COLO668 (cell line): ENCODE measurements around the gene ROMO1.
"Not testable (repeated sequence)": the region's sequence is repeated elsewhere in the genome, so short reads cannot be mapped to it uniquely, and the experiment has no call there.

Source experiments
- DNase-seq: peaks from one replicate; lab custom pipeline; 2025; ENCODE audit not compliant: unreplicated experiment; lab: John Stamatoyannopoulos, UW

The ROMO1 gene

DNA sequence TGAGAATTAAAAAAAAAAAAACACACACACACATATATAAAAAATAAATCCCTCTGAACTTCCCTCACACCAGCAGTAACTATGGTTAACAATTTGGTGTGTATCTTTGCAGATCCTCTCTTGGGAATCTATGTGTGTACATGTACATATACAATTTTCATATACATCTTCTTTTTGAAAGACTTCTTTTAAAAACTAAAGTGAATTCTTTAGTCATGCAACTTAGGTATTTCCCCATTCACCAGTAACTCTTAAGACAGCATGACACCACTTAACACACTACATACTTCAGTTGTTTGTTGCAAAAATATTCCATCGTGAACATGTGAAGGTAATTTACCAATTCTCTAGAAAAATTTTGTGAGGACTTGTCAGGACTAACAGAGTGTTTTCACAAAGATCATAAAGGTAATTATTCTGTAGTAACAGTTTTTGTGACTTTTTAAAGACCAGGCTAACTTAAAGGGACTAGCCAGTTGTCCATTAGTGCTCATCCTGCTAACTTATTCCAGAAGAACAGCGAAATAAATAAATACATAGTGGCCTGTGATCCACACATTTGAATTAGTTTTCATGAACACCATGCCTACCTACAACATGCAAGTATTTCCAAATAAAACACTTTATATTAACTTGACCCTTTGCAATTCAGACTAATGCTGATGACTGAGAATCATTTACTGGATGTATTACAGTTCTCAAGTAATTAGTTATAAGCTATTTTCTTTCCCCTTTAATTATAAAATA lies 30.8 kb downstream of the ROMO1 start:
- no peak for DNase-seq

DNA sequence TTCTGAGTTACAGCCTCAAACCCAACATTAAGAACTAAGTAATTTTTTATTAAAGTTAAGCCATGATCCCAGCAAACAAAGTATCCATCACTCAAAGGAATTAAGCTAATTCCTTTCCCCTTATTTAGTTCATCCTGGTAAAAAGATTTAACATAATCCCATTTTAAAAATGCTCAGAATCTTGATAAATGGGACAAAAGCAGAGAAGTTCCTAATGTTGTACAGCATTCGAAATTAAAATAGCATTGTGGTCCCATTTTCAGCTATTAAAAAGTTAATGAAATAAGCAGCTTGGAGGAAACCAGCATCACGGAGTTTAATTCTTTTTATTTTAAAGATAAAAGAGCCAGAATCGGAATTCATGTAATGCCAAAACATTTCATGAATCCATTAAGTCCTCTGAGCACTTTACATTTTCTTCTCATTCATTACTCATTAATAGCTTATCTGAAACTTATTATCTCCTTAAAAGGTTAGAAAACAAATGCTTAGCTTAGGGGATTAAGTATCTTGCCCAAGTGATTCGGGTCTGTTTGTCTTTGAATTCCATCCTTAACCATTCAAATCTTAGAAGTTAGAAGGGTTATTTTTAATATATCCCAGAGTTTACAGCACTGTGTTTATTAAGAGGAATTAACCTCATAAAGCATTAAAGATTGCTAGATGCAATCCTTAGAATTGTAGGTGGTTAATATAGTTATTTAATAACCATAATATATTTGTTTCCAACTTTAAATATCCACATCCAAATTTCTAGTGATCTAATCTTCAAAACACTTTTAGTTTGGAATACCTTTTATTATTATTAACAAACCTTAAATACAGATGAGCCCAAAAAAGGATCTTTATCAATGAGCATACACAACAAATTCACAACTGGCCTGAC lies 31.6 kb downstream of the ROMO1 start:
- DNase-seq: no peak

DNA sequence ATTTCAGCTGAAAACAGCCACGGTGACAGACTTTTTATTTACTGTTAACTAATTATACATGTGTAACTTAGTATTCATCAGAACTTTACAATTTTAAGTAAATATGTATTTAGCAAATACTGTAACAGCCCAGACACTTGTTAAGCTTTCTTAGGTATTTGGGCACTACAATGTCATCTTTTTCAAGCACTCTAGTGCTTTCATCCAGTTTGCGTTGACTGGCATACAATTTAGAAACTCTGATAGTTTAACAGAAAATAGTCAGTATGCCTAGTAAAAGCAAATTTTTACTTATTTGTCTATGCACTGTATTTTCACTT lies 32.2 kb downstream of the ROMO1 start:
- DNase-seq: no peak

DNA sequence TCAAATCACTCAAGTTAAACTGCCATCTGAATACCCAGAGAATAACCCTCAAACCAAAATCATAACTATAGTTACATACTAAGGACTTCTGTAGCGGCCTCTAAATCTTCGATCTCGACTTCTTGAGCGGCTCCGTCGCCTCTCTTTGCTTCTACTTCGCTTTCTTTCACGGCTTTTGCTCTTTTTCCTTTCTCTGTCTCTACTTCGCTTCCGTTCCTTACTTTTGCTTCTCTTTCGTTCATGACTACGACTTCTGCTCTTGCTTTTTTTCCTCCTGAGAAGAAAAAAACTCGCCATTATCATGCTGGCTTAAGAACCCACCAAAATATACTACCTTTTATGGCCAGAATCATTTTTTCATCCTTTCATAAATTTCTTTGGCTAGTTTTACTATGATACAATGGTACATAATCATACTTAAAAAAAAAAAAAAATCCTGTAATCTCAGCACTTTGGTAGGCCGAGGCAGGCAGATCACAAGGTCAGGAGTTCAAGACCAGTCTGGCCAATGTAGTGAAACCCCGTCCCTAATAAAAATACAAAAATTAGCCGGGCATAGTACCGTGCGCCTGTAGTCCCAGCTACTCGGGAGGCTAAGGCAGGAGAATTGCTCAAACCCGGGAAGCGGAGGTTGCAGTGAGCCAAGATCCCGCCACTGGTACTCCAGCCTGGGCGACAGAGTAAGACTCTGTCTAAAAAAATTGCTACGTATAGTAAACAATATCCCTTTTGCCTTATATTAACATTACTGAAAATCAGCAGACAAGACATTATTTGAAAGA lies 32.8 kb downstream of the ROMO1 start:
- no peak for DNase-seq

DNA sequence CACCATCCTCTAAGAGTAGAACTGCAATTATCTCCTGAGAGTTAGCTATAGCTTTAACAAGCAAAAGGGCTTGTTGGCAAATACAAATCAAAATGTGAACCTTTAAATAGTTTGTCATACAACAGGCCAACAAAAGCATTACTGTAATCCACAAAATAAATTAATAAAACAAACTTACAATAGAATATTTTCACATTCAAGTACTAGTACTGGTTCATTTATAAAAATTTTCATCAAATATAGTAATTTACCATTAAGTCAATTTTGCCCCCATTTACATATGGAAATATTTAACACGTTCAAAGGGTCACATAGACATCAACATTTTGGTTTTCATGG lies 33.4 kb downstream of the ROMO1 start:
- no peak for DNase-seq

DNA sequence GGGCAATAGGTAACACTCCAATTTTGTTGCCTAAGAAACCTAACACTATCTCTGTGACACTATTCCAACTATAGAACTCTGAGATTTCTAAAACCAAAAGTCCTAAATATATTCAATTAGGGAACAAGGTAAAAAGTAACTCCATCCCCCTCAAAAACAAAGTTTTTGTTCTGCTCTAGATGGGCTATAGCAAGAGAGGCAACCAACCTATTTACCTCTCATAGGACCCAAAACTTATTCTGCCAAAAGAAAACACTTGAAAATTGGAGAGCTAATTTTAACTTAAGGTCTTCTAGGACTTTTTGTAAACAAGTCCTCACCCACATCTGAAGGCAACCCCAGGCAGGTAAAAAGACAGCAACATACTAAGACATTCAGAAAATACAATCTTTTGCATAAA lies 35.2 kb downstream of the ROMO1 start:
- DNase-seq: no peak

DNA sequence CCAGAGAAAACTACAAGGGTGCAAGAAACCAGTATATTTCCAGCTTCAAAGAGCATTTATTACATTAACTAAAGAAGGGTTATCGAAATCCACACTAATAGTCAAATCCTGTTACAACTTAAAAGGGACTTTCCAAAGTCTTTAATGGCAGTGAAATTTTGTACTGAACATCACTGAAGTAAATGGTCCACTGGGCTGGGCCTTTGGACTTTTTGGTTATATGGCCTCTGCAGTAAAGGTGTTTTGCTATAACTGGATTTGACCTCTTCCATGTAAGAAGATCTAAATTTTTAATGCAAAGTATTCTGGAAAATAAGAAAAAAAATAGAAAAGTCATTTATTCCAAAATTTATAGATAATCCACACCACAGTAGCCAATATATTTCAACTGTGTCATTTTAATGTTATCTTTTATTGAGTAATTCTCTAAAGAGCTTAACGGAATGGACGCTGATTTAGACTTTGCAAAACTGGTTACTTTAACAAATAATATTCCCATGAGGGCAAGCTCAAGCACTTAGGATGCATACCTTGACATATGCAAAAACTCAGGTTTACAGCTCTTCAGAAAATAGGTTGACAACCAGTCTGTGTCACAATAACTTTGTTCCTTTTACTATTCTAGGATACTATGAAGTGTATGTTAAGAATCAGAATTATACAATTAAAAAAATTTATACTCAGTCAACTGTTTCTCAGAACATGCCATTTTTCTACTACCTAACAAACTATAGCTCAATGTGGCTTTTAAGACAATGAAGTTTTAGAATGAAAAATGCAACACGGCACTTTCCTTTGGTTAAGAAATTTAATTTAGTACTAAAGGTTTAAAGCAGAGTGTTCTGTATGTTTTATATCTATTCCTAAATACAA lies 35.8 kb downstream of the ROMO1 start:
- DNase-seq: no peak

DNA sequence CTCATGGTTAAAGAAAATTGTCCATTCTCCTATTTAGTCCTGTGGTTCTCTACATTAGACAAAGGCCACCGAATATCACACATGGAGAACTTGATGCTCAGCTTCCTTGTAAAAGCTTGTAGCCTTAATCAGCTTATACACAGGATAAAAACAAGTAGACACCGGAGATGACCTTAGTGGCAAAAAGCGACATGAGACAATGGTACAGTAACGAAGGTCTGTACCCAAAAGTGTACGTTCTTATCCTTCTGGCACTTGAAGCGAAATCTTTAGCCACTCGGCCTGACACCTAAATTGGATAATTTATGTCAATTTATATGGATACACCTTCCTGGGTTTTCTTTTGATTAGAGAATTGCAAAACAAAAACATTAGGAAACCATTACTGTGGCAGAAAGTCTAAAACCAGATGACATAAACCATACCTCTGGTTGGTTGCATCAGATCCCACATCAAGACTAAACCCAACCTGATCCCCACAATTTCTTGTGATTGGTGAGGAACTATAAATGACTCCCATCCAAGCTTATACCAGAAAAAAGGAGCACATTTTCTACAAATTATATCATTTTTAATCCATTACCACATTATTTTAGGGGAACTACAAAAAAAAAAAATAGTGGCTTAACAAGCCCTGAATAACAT lies 36.7 kb downstream of the ROMO1 start:
- no peak for DNase-seq

DNA sequence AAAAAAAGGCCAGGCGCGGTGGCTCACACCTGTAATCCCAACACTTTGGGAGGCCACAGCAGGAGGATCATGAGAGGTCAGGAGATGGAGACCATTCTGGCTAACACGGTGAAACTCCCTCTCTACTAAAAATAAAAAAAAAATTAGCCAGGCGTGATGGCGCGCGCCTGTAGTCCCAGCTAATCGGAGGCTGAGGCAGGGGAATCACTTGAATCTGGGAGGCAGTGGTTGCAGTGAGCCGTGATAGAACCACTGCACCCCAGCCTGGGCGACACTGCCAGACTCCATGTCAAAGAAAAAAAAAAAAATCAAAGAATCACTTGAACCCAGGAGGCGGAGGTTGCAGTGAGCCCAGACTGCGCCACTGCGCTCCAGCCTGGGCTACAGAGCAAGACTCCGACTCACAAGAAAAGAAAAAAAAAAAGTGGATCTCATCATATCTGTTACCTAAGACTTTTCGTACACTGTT lies 38.7 kb downstream of the ROMO1 start:
- no peak for DNase-seq

DNA sequence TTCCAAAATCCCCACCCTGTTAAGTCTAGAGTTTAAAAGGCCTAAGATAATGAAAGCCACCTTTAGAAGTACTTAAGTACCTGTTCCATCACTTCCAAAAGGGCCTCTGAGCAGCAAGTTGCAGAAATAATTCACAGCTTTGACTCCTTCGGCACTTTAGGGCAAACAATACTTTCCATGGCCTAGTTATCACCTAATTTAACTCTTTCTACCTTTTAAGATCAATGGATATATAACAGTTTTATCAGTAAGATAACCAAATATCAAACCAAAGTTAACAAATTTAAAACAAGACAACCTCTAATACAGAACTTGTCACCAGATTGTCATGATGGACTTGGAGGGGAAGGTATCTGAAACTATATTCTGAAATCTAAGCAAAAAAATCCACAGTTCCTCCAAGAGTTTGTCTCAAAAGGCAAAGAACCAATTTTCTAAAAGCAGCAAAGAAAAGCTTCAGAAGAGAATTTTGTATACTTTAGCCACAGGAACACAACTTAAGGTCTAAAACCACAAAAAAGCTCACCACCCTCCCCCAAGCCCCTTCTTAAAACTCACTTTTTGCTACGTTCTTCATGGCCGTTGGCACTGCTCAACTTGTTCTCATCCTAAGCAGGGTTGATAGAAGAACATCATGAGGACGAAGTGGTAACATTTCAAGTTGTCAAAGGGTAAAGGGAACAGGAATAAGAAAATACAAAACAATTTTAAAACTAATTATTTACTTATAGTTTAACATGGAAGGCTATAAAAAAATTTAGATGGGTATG lies 39.4 kb downstream of the ROMO1 start:
- no peak for DNase-seq

DNA sequence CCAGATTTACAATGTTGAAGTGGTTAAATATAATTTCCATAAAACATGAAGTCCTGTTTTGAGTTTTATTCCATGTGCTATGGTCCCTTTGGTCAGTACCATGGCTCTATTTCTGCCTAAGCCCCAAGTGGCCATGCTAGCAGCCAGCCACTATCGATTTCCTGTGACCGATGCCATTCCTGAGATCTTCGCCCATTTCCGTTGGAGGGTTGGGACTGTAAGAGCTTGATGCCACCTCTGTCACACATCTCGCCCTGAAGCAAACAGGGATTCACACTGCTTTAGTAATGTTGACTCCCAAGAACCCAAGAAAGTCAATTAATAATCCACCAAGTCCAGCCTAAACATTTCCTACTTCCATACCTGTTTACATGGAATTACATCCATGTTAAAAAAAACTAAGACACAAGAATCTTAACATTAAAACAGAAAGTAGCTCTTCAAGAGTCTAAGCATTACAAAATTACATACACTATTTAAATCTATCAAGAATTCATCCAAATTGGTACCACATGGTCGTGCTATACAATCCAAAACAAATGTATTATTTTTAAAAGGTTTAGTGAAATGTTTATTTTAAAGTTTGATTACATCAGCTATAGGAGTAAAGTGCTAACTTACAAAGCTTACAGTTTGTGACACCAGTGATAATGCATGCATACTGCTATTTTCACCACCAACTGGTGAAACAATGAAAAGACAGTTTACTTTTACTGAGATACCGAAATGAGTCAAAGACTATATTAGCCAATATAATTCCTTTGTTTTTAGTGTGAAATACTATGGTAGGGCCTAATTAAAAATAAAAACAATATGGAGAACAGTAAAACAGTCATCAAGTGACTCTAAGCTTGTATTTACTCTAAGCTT lies 40.3 kb downstream of the ROMO1 start:
- peak; percentile 22 for DNase-seq

DNA sequence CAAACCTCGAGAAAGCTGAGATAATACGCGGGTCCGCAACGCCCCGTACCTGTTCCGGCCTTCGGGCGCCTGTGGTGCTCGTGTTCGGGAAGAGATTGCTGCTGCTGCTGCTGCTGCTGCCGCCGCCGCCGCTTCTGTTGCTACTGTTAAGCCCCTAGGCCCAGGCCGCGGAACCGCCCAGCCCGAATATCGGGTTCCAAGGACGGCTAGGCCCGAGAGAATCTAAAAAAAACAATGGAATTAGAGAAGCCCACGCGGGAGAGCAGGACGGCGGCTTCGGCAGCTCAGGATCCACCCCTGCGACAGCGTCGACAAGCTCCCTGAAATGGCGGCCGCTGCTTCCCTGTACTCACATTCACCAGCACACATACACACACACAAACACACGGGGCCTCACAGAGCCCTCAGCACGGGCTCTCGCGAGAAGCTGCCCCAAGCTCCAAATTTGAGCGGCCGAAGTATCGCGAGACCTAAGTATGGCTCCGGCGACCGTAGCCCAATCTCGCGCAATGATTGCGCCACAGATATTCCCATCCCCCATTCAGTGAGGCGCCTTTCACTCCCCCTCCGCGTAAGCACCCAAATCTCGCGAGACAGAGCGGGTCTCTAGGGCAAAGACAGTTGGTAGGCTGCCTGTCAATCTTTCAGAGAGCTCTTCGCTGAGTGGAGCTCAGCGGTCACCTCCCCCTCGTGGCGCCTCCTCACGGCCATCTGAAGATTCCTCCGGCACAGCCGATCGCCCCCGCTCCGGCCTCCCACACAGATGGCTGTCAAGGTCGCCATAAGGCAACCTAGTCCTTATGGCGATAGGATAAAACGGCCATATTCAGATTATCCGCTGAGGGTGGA lies 42.9 kb downstream of the ROMO1 start, which contains the start of gene RBM39:
Gene RBM39, minus strand, starts transcription at position 369 of the 849 bp plus-strand sequence. CDS start 1,386 bp downstream, outside the sequence.
- DNase-seq: peak; percentile 100

DNA sequence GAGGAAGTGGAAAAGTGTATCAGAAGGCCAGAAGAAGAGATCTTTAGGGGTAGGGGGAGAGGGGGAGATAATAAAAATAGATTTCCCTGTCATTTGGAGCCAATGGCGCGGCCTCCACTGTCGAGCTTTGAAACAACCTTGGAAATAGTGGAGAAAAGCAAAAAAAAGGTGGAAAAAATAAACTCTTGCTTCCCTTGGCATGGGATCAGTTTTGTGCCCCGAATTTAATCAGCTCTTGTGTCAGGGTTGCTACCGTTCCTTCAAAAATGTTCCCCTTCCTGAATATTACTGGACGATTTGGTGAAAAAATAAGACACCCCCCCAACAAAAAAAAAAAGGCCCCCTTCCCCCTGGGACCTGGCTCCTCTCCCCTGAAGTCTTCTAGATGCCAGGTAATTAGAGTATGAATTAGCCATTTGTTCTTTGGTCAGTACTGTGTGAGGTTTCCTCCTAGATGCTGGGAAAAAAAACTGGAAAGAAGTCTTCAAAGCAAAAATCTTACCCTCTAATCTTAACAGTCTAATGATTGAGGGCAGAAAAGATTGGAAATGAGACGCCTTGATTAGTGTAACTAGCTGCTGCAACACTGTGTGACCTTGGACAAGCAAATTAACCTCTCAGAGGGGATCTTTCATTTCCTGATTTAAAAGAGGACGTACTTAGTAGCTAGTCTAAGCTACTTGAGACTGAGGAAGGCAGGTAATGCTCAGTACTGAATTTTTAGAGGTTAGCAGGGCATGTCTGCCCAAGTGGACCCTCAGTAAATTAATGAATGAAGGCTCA lies 43.7 kb downstream of the ROMO1 start:
- DNase-seq: no peak

DNA sequence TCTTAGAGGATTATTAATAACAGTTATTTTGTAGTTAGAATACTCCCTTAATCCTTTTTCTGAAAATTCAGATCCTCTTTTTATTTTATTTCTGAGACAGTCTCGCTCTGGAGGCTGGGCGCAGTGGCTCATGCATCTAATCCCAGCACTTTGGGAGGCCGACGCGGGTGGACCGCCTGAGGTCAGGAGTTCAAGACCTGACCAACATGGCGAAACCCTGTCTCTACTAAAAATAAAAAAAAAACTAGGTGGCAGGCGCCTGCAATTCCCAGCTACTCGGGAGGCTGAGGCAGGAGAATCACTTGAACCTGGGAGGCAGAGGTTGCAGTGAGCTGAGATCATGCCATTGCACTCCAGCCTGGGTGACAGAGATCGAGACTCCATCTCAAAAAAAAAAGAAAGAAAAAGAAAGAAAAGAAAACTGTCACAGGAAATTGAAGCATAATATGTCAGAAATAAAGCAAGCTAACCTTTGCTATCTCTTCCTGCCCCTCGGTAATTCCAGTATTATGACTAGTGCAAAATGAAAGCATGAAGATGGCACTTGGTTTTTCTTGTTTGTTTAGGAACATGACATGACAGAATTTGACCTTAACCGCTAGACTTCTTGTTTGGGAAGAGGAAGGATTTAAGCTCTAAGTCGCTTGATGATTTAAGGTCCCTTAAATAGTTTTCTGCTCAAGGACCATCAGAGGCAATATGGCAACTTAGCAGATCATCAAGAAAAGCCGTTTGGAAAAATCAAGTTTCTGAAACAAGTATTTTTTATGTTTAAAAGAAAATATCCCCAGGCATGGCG lies 44.7 kb downstream of the ROMO1 start:
- DNase-seq: no peak

DNA sequence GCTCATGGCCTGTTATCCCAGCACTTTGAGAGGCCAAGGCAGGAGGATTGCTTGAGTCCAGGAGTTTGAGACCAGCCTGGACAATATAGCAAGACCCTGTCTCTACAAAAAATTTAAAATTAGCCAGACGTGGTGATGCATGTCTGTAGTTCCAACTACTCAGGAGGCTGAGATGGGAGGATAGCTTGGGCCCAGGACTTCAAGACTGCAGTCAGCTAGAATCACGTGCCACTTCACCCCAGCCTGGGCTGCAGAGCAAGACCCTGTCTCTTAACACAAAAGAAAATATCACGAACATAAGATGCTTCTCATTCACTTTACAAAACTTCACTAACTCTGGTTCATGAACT lies 45.3 kb downstream of the ROMO1 start:
- not testable (repeated sequence) for DNase-seq
